PC-3 (cell line): ENCODE results near the gene PKN1. TPM values are rescaled to one million over a fixed set of nuclear protein-coding genes. Genes with fewer than 3 reads are reported as not detected.

Experiments used
- ATAC-seq: fragments of 200-7000 bp; cut with Tn5 transposase; 2 replicates; pipeline ENCODE4 v1.9.1; 2020; ENCODE audit warnings: mild to moderate bottlenecking, moderate library complexity
- BruUV-seq: library from RNA; stranded (reverse); fragments of 400-500 nt; replicated peaks from 2 replicates; lab custom pipeline; 2021; lab: Mats Ljungman, UMichigan
- CTCF ChIA-PET: fragments of 300-600 bp; sonication (Branson Sonifier 250); formaldehyde crosslinking; loops from one replicate; lab custom pipeline; 2022; ENCODE audit warnings: antibody characterized with exemption; lab: Charles Lee
- POLR2A ChIA-PET: fragments of 300-600 bp; sonication (Branson Sonifier 250); formaldehyde crosslinking; loops from one replicate; lab custom pipeline; 2022; ENCODE audit warnings: antibody characterized with exemption; ENCODE audit not compliant: unreplicated experiment; lab: Charles Lee
- DNase-seq: peaks from one replicate; pipeline ENCODE4 v3.0.0-alpha.2; 2015
- H2AFZ ChIP-seq: fragments of 300-600 bp; sonication (generic); 2 replicates; pipeline ENCODE4 v1.6.0; 2016; ENCODE audit warnings: antibody characterized with exemption, low read length
- H3F3A ChIP-seq: fragments of 300-600 bp; sonication (generic); one replicate; pipeline ENCODE4 v1.6.0; 2017; ENCODE audit warnings: antibody characterized with exemption, low read length, control low read depth, mild to moderate bottlenecking; ENCODE audit not compliant: unreplicated experiment
- H3K27ac ChIP-seq: fragments of 300-600 bp; sonication (generic); 2 replicates; pipeline ENCODE4 v1.5.1; 2016; ENCODE audit warnings: mild to moderate bottlenecking, low read length
- H3K27me3 ChIP-seq: fragments of 300-600 bp; sonication (generic); 2 replicates; pipeline ENCODE4 v1.6.1; 2016; ENCODE audit warnings: low read length, mixed read lengths
- H3K36me3 ChIP-seq: fragments of 300-600 bp; sonication (generic); 2 replicates; pipeline ENCODE4 v1.6.1; 2016; ENCODE audit warnings: low read depth, mixed run types, low read length, mixed read lengths
- H3K4me1 ChIP-seq: fragments of 300-600 bp; sonication (generic); 2 replicates; pipeline ENCODE4 v1.5.1; 2016; ENCODE audit warnings: low read length; ENCODE audit not compliant: insufficient read depth
- H3K4me2 ChIP-seq: fragments of 300-600 bp; sonication (generic); 2 replicates; pipeline ENCODE4 v1.6.0; 2016; ENCODE audit warnings: low read length
- H3K4me3 ChIP-seq: fragments of 300-600 bp; sonication (generic); 2 replicates; pipeline ENCODE4 v1.5.1; 2016; ENCODE audit warnings: mild to moderate bottlenecking, low read length, mixed read lengths
- H3K79me2 ChIP-seq: fragments of 300-600 bp; sonication (generic); 2 replicates; pipeline ENCODE4 v1.6.1; 2017; ENCODE audit warnings: low read length, mixed read lengths
- H3K9ac ChIP-seq: fragments of 300-600 bp; sonication (generic); 2 replicates; pipeline ENCODE4 v1.6.0; 2016; ENCODE audit warnings: mild to moderate bottlenecking, low read length
- H3K9me2 ChIP-seq: fragments of 300-600 bp; sonication (generic); replicated peaks from 2 replicates; pipeline ENCODE4 v1.6.1; 2016; ENCODE audit warnings: mixed run types, low read length, mixed read lengths
- H3K9me3 ChIP-seq: fragments of 300-600 bp; sonication (generic); 2 replicates; pipeline ENCODE4 v1.6.1; 2016; ENCODE audit warnings: low read length, mixed read lengths
- H4K20me1 ChIP-seq: fragments of 300-600 bp; sonication (generic); 2 replicates; pipeline ENCODE4 v1.6.1; 2016; ENCODE audit warnings: low read length, mixed read lengths
- EZH2 ChIP-seq: fragments of 300-600 bp; sonication (generic); IDR thresholded peaks from one replicate; pipeline ENCODE4 v1.6.1; 2017; ENCODE audit warnings: antibody characterized with exemption, mild to moderate bottlenecking, low read length; ENCODE audit not compliant: unreplicated experiment
- EZH2phosphoT487 ChIP-seq: fragments of 300-600 bp; sonication (generic); IDR thresholded peaks from 2 replicates; pipeline ENCODE4 v1.6.1; 2018; ENCODE audit warnings: mild to moderate bottlenecking, antibody characterized with exemption, low read length, borderline replicate concordance
- intact Hi-C: fragments of 100-400 bp; cut with micrococcal nuclease; formaldehyde crosslinking; loops from 2 replicates; pipeline ENCODE4 v1.9.0; 2023
- total RNA-seq: library from RNA; depleted of rRNA; stranded (reverse); fragments of >200 nt; gene quantifications from 2 replicates; pipeline ENCODE4 v1.2.3, GENCODE V29; 2014
- TF ChIP-seq, protein P1 (sequence below): fragments of 300-600 bp; sonication (generic); conservative IDR thresholded peaks from 2 replicates; pipeline ENCODE4 v1.5.1; 2017; ENCODE audit warnings: antibody characterized with exemption, low read depth, mild to moderate bottlenecking, low read length

The PKN1 gene
- total RNA-seq, 1 experiment from 2014 or later, result 186 TPM

DNA sequence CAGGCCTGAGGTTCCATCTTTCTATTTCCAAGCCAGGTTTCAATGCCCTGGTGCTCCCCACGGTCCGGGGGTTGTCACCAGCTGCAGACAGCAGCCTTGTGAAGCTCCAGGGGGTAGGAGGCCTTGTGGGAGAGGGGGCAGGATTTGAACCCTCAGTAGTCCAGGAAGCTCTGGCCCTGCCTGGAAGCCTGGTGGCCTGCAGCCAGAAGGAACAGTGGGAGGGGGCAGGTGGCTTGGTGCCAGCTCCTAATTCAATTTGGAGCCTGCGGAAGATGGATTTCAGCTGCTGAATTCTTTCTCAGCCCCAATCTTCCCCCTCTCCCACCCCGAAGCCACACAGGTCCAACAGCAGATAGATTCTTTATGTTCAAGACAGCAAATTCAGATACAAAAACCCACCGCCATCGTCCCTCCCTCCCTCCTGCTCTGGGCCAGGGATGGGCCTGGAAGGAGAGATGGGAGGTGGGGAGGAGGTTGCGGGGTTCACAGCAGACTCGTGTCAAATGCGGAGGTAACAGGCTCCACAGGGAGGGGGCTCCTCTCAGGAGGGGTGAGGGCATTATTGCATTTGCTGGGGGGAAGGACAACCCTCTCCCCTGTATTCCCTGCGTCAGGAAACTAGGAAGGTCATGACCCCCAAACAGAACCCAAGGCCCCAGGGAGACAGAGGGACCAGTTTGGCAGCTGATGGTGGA, 44.5 kb downstream of the PKN1 start:
- peaks cover 27% of the 10 kb centered on the region for H3K4me1 ChIP-seq
- ATAC-seq (no peak), DNase-seq (no peak)
- ChIA-PET POLR2A (interaction anchor here (0.6 kb wide), 1 partner anchor 9 kb away, joined by 6 read pairs; no protein-coding TSS in a partner anchor), CTCF (interaction anchor here (0.5 kb wide), 1 partner anchor 22 kb away, joined by 11 read pairs; no protein-coding TSS in a partner anchor)
- peaks cover 10% of the 10 kb centered on the region; the same call in 1 of the 2 replicates for H3K79me2 ChIP-seq
- no peaks in the 10 kb centered on the region for H3K27me3 ChIP-seq
- TF ChIP-seq EZH2phosphoT487, result no peak
- TF ChIP-seq EZH2, result no peak
- TF ChIP-seq, protein P1, sequence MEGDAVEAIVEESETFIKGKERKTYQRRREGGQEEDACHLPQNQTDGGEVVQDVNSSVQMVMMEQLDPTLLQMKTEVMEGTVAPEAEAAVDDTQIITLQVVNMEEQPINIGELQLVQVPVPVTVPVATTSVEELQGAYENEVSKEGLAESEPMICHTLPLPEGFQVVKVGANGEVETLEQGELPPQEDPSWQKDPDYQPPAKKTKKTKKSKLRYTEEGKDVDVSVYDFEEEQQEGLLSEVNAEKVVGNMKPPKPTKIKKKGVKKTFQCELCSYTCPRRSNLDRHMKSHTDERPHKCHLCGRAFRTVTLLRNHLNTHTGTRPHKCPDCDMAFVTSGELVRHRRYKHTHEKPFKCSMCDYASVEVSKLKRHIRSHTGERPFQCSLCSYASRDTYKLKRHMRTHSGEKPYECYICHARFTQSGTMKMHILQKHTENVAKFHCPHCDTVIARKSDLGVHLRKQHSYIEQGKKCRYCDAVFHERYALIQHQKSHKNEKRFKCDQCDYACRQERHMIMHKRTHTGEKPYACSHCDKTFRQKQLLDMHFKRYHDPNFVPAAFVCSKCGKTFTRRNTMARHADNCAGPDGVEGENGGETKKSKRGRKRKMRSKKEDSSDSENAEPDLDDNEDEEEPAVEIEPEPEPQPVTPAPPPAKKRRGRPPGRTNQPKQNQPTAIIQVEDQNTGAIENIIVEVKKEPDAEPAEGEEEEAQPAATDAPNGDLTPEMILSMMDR, result no peak
- H3K9ac ChIP-seq, result no peak overlapping the region
- no TSS peak for BruUV-seq
- no peak overlapping the region for H3K4me2 ChIP-seq
- no peaks in the 10 kb centered on the region for H3F3A ChIP-seq
- no peaks in the 10 kb centered on the region for H3K9me3 ChIP-seq
- H2AFZ ChIP-seq, result no peak overlapping the region
- H4K20me1 ChIP-seq, result peaks cover 4% of the 10 kb centered on the region; the same call in 1 of the 2 replicates
- H3K9me2 ChIP-seq, result no peaks in the 10 kb centered on the region
- intact Hi-C loops, result loop anchor here (10.0 kb wide), 1 partner anchor 343 kb away; the partner anchor contains the start of gene ASF1B
- no peak overlapping the region for H3K4me3 ChIP-seq
- peaks cover 37% of the 10 kb centered on the region for H3K36me3 ChIP-seq
- H3K27ac ChIP-seq, result peak overlapping the region; percentile 27; the same call in 1 of the 2 replicates

DNA sequence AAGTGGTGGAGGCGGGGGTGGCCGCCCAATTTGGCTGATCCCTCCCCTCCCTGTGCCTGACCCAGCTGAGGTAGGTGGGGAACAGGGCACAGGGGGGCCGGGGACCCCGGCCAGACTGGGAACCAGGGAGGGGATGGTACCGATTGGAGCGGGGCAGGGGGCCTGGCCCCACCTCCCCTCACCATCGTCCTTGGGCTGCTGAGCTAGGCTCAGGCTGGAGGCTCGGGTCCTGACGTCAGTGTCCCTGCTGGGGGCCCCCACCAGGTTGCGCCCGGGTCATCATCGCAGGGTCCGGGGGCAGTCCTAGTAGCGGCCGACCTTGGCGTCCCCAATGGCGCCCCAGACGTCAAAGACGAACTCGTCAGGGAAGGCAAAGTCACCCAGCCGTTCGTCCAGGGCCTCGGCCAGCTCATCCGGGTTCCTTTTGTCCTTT, 45.0 kb downstream of the PKN1 start:
- CTCF ChIA-PET, result interaction anchor here (0.5 kb wide), 1 partner anchor 22 kb away, joined by 11 read pairs; no protein-coding TSS in a partner anchor
- Histone ChIP-seq H3F3A (no peaks in the 10 kb centered on the region), H4K20me1 (peaks cover 7% of the 10 kb centered on the region; the same call in 1 of the 2 replicates), H3K4me2 (no peak overlapping the region), H2AFZ (no peak overlapping the region), H3K9me3 (no peaks in the 10 kb centered on the region), H3K9me2 (no peaks in the 10 kb centered on the region), H3K9ac (no peak overlapping the region), H3K79me2 (peaks cover 15% of the 10 kb centered on the region; the same call in 1 of the 2 replicates), H3K36me3 (peaks cover 42% of the 10 kb centered on the region), H3K27me3 (no peaks in the 10 kb centered on the region), H3K4me1 (peaks cover 27% of the 10 kb centered on the region), H3K4me3 (no peak overlapping the region), H3K27ac (no peak overlapping the region)
- intact Hi-C loops, result loop anchor here (10.0 kb wide), 1 partner anchor 343 kb away; the partner anchor contains the start of gene ASF1B
- POLR2A ChIA-PET, result interaction anchor here (0.6 kb wide), 1 partner anchor 9 kb away, joined by 6 read pairs; no protein-coding TSS in a partner anchor
- ATAC-seq (no peak), DNase-seq (no peak)
- BruUV-seq, result TSS peak; percentile 61
- TF ChIP-seq, protein P1, result no peak
